Heart left ventricle (tissue), 13 donors: ENCODE measurements around the gene ZBTB40.

Experiments
- POLR2A ChIP-seq, 2 donors: fragments of 450-650 bp; IDR thresholded peaks; one replicate each; pipeline ENCODE4 v1.6.1; 2017; ENCODE audit warnings: antibody characterized with exemption in 2 of 2, mild to moderate bottlenecking in 2 of 2, moderate library complexity in 2 of 2
- TF ChIP-seq, protein P1 (sequence below), 12 donors: fragments of 200-600 bp; sonication (generic) in 4 of 12; IDR thresholded peaks; one replicate each; pipeline versions ENCODE4 v1.5.0 to v1.8.0; 2018 to 2022; ENCODE audit warnings: antibody characterized with exemption in 12 of 12, mild to moderate bottlenecking in 5 of 12
- donor health status: ischemic (EF 13 %, LVEDD 7.1; RV severe dilation, severe dysfunction).
- donor health status: DM: no; HTN: yes; CAD: no.
- donor health status: DM: no; HTN: no; CAD: no.
- donor health status: ischemic (EF 25% LVEDD 6.9; RV normal size, moderate dysfunction).
- donor health status: ischemic (EF 25% LVEDD 5.7; RV mildly dilated, moderate dysfunction).
- donor health status: ischemic (EF 35%, LVEDD 5.7; RV mildly dilated, moderate dysfunction).
- donor health status: nonischemic (EF 11% LVEDD 7.7; RV severe dilation, severe dysfunction).
- donor health status: DM: yes; HTN: yes; CAD: no.
- donor health status: PGD.
- donor health status: ischemic (EF 29% LVEDD 5.4; RV normal size, mild dysfunction).
- donor health status: nonischemic (EF 23%, LVEDD 6.1; RV moderate dilation, normal function).

DNA sequence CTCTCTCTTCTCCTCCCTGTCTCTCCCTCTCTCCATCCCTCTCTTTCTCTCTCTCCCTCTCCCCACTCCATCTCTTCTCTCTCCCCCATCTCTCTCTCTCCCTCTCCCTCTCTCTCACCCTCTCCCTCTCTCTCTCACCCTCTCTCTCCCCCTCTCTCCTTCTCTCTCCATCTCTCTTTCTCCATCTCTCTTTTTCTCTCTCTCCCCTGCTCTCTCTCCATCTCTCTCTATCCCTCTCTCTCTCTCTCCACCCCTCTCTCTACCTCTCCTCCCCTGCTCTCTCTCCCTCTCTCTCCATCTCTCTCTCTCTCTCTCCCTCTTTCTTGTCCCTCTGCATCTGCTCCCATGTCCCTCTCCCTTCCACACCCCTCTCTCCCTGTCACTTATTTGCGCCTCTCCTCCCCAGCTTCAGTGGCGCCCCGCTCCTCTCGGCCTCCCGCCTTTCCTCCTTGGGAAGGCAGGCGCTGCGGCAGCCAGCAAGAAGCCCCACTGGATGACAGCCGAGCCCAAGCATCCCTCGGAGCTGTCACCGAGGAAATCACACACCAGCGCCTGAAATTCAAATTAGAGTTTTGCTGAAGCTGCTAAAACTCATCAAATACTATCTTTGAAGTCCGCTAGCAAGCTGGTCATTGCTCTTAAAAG is 96.3 kb downstream of the ZBTB40 start:
- TF ChIP-seq, protein P1, sequence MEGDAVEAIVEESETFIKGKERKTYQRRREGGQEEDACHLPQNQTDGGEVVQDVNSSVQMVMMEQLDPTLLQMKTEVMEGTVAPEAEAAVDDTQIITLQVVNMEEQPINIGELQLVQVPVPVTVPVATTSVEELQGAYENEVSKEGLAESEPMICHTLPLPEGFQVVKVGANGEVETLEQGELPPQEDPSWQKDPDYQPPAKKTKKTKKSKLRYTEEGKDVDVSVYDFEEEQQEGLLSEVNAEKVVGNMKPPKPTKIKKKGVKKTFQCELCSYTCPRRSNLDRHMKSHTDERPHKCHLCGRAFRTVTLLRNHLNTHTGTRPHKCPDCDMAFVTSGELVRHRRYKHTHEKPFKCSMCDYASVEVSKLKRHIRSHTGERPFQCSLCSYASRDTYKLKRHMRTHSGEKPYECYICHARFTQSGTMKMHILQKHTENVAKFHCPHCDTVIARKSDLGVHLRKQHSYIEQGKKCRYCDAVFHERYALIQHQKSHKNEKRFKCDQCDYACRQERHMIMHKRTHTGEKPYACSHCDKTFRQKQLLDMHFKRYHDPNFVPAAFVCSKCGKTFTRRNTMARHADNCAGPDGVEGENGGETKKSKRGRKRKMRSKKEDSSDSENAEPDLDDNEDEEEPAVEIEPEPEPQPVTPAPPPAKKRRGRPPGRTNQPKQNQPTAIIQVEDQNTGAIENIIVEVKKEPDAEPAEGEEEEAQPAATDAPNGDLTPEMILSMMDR (IDR thresholded peaks at IDR 0.05) = no peak
- TF ChIP-seq POLR2A (IDR thresholded peaks at IDR 0.05) = no peak
